GM19467 (cell line): ENCODE measurements around the gene PNMA1.

Experiments
- ATAC-seq: cut with Tn5 transposase; IDR thresholded peaks from one replicate; pipeline ENCODE4 v1.9.1; 2021; ENCODE audit warnings: mild to moderate bottlenecking, moderate library complexity; ENCODE audit not compliant: unreplicated experiment

The PNMA1 gene

GRCh38 chr14:73751157-73751691, 37.0 kb upstream of the PNMA1 start:
- no peak for ATAC-seq

- no peak for ATAC-seq
Measured at GRCh38 chr14:73750531-73750901, 36.3 kb upstream of the PNMA1 start.

DNA sequence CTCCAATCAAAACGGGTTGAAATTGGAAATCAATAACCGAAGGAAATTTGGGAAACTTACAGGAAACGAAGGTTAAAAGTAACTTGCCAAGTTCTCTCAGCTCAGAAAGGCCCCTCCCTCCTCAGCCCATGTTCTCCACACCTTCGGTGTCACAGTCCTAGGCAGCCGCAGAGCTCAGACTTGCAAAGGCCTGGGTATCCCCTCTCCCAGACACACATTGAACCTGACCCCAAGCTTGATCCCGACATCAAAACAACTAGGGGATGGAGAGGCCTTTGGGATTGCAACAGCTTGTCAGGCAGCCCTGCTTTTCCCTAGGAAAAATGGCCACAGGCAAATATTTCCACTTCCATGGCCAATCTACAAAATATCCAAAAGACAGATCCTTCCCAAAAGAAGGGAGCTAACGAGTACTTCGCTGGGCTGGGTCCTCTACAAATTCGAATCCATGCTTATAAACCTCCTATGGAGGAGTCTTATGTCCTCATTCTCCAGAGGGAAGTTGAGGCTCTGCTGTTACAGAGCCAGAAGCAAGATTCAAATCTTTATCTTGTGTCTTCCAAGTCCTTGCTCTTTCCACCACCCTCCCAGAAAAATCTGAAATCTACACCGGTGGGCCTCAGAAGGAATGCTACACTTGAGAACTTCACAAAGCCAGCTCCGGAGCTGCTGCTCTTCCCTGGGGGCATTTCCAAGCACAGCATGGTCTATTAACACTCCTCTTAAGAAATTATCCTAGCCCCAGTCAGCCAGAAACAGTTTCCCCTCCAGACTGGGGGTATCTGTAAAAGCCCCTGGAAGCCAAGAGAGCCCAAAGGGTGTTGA, 35.7 kb upstream of the PNMA1 start:
- ATAC-seq, result no peak

GRCh38 chr14:73748858-73749357, 34.7 kb upstream of the PNMA1 start:
- ATAC-seq, result no peak

GRCh38 chr14:73747379-73748211, 33.4 kb upstream of the PNMA1 start:
- no peak for ATAC-seq

DNA sequence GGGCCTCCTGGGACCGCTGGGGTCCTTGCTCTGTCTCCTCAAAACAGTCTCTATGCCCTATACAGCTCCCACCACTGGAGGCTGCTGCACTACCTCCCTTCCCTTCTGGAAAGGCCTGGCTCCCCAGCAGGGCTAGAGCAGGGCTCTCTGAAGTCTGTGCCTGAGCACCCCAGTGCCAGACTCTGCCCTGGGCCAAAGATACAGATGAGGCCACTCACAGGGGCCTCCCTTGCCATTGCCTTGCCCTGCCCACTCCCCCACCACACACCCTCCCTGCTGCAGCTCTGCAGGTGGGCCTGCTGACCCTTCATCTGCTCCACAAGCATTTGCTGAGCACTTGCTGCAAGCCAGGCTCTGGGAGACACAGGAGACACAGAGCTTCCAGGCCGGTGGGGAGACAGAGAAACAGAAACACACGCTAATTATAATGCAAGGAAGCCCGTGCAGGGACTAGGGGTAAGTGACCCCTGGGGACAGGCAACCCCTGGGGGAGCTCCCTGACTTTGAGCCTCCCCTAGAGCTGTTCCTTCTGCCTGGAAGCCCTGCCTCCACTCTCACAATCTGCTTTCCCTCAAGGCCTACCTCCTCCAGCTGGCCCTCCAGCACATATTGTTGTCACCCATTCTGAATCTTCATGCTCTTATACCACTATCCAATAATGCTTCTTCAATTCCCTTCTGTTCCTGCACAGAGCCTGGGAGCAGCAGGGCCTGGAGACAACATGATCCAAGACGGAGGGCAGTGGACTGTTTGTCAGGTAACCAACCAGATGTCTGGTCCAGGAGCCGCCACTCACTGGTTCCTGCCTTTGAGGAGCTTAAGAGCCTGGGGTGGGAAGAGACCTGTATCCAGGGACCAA, 32.6 kb upstream of the PNMA1 start:
- no peak for ATAC-seq

DNA sequence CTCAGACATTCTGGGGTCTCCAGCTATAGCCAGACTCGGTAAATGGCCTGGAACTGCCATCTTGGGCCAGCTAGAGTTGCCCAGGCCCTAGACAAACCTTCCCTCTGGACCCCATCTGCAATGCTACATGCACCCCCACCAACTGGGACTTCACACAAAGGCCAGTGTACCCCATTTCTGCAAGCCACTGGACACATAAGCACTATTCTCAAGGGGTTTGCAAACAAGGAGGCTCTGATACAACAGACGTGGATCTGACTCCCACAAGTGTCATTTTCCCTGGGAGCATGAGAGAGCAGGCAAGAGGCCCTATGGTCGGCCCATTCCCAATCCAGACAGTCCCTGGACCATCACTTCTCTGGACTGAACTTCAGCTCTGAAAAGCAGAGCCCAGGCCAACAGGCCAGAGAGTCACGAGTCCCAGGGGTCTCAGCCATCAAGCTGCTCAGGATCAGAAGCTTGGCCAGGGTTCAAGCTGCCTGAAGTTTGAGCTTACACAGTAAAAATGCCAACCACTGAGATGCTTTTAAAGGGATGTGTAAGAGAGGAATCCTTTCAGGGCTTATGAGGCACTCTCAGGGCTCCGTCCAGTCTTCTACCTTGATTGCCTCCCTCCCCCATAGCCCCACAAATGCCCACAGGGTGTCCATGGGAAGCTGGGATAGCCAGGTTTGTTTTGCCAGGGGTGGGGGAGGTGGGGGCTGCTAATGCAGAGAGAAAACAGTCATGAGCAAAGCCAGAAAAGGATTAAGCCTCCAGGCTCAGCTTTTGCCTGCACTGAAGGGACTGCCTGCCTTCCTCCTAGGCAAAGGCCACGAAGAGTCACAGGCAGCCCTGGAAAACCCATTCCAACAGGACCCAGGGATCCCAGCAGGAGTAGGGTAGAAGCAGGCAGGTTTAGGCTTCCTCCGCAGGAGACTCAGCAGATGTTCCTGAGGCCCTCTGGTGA, 31.7 kb upstream of the PNMA1 start:
- no peak for ATAC-seq

GRCh38 chr14:73744874-73745529, 30.8 kb upstream of the PNMA1 start:
- no peak for ATAC-seq

DNA sequence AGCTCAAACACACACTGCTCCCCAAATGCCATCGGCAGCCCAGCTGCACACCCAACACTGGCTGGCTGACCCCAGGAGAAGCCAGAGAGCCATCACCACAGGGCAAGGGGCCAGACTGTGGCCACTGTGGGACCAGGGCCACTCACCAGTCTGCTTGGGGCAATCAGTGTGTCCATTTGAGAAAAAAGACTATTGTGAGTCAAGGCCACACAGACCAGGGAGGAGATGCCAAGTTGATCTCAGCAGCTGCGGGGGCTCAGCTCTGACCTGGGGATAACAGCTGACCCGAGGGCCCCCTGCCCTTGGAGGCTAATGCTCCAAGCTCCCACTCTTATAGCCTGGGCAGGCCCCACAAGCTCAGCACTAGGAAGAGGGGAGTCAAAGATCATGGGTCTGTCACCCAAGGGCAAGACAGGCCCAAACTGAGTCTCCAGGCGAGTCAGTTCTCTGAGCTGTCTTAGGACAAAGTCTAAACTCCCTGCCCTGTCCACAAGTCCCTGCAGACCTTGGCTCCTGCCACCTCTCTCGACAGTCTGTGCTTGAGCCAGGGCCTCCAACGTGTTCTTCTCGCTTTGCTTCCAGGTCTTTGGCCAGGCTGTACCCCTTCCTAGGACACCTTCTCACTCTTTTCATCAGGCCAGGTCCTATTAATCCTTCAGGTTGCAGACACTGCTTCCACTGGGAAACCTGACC, 30.1 kb upstream of the PNMA1 start:
- peak; percentile 14 for ATAC-seq

GRCh38 chr14:73743431-73743931, 29.3 kb upstream of the PNMA1 start:
- ATAC-seq, result peak; percentile 42

DNA sequence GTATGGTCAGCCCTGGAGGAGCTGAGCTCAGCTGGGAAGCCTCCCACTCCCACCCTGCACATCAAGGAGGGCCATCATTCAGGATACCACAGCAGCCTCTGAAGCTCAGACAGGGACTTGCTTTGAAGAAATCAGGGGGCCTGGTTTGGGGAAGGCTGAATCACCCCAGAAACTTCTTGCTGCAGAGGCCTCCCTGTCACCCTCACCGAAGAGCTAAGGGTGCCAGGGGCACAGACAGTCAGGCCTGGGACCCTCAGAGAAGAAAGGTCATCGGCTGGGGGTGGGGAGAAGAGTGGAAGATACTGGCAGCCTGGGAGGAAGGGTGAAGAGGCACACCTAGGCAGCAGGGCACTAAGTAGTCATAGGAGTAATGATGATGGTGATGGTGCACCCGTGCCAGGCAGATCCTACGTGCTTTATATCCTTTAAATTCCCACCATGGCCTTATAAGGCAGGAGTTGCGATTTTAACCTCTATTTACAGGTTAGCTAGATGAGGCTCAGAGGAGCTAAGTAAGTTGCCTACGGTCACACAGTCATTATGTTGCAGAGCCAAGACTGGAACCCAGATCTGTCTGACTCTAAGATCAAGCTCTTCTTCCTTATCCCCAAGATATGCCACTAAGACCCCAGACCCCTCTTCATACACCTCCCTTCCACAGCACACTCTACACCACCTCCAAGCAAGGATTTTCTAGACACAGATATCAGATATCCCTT, 28.5 kb upstream of the PNMA1 start:
- ATAC-seq, result no peak

GRCh38 chr14:73741876-73742519, 27.8 kb upstream of the PNMA1 start:
- ATAC-seq, result no peak

GRCh38 chr14:73741386-73741875, 27.2 kb upstream of the PNMA1 start:
- ATAC-seq, result no peak

GRCh38 chr14:73740618-73741326, 26.6 kb upstream of the PNMA1 start:
- no peak for ATAC-seq

DNA sequence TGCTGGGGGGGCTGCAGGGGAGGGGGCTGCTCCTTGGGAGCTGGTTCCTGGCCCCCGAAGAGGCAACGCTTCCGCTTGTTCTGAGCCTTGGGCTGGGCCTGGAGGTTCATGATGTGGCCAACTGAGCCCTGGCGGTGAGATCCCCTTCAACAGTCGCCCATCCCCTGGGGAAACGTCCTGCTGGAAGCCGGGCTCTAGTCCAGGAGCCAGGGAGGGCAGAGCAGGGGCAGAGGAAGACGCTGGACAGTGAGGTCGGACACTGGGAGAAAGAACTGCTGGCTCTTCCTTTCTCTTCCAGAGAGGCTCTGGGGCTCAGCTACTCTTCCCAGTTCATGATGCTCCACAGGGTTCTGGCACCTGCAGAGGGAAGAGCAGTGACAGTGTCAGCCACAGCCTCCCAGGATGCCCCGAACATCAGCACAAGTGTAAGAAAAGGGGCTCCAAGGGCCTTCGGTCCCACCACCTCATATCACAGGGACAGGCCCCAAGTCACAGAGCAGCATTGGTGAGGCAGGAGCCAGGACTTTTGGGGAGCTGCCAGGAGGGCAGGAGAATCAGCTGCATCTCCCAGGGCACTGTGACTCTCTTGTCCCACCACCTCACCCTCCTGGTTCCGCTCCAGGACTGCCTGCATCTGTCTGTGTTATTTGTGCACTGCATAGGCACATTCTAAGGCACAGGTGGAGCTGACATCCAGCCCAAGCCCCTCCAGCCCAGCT, 25.9 kb upstream of the PNMA1 start:
- no peak for ATAC-seq
